Left lung (tissue), 10 donors: ENCODE measurements around the gene C1orf174. TPM values are rescaled to one million over a fixed set of nuclear protein-coding genes. Genes with fewer than 3 reads are reported as not detected.

Source experiments
- ATAC-seq: fragments of 200-7000 bp; cut with Tn5 transposase; one replicate; pipeline ENCODE4 v1.9.1; 2020; ENCODE audit warnings: moderate library complexity
- DNase-seq, 4 donors: peaks; one replicate each; pipeline ENCODE4 v3.0.0-alpha.2; 2013 to 2020
- H3K27ac ChIP-seq, 2 donors: fragments of 200-600 bp; sonication (generic) in 1 of 2; one replicate each; pipeline versions ENCODE4 v1.5.0 to v1.8.0; 2020 to 2021
- H3K27me3 ChIP-seq, 2 donors: fragments of 200-600 bp; sonication (generic) in 1 of 2; one replicate each; pipeline versions ENCODE4 v1.5.0 to v1.8.0; 2020 to 2021
- H3K36me3 ChIP-seq, 2 donors: fragments of 200-600 bp; sonication (generic) in 1 of 2; one replicate each; pipeline versions ENCODE4 v1.5.0 to v1.8.0; 2020 to 2021
- H3K4me1 ChIP-seq, 2 donors: fragments of 200-600 bp; one replicate each; pipeline ENCODE4 v1.8.0; 2021
- H3K4me3 ChIP-seq, 2 donors: fragments of 200-600 bp; sonication (generic) in 1 of 2; one replicate each; pipeline versions ENCODE4 v1.5.0 to v1.8.0; 2020 to 2021; ENCODE audit warnings: mild to moderate bottlenecking in 1 of 2
- H3K9me3 ChIP-seq, 2 donors: fragments of 200-600 bp; sonication (generic) in 1 of 2; one replicate each; pipeline versions ENCODE4 v1.5.0 to v1.8.0; 2020 to 2021
- intact Hi-C, 2 donors: fragments of 100-400 bp; cut with DNase I; formaldehyde crosslinking; loops; one replicate each; pipeline versions ENCODE4 v1.11.2 to v1.14.2; 2022
- polyA plus RNA-seq, 6 donors: library from polyadenylated mRNA; unstranded; fragments of 120-200 nt; gene quantifications; one replicate each; pipeline ENCODE4 v1.2.1, GENCODE V29; 2013; ENCODE audit not compliant: insufficient read length in 6 of 6
- total RNA-seq, 2 donors: library from RNA; stranded (reverse); fragmentation: NEBNext Ultra II Directional; extraction: Animal tissue kit (Norgen Biotek cat#: 25700); gene quantifications; one replicate each; pipeline ENCODE4 v1.2.1, GENCODE V29; 2021
- TF ChIP-seq, protein P1 (sequence below), 2 donors: fragments of 200-600 bp; sonication (generic) in 1 of 2; IDR thresholded peaks; one replicate each; pipeline versions ENCODE4 v1.5.0 to v1.8.0; 2021; ENCODE audit warnings: antibody characterized with exemption in 2 of 2
- donor health status: DM: no; HTN: yes; CAD: no.
- donor health status: DM: no; HTN: no; CAD: no.

Gene C1orf174
- total and polyA plus RNA-seq, 8 donors, result 19.3 to 29.5 (median 24.7) TPM

DNA sequence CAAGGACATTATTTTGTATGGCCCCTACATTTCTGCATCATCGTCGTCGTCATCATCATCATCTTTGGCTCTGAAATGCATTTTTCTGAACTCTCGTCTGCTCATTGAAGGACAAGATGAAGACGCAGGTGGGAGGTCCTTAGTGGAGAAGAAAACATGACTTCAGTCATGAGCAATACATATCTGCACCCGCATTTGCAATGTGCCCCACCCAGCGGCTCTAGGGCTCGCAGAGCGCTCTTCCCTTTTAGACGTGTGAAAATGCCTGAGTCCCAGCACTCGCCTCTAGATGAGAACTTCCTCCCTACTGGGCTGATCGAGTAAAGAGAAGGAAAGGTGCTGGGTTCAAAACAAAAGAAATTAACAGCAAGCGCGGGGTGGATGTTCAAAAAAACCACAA, 10.1 kb downstream of the C1orf174 start:
- intact Hi-C loops, result no loop called here
- Histone ChIP-seq H3K27me3 (no peaks in the 10 kb centered on the region), H3K27ac (no peak overlapping the region), H3K36me3 (peaks cover 0 to 76% of the 10 kb centered on the region in 2 donors), H3K4me1 (peaks cover 0 to 19% of the 10 kb centered on the region in 2 donors), H3K9me3 (no peaks in the 10 kb centered on the region), H3K4me3 (no peak overlapping the region)
- TF ChIP-seq, protein P1, sequence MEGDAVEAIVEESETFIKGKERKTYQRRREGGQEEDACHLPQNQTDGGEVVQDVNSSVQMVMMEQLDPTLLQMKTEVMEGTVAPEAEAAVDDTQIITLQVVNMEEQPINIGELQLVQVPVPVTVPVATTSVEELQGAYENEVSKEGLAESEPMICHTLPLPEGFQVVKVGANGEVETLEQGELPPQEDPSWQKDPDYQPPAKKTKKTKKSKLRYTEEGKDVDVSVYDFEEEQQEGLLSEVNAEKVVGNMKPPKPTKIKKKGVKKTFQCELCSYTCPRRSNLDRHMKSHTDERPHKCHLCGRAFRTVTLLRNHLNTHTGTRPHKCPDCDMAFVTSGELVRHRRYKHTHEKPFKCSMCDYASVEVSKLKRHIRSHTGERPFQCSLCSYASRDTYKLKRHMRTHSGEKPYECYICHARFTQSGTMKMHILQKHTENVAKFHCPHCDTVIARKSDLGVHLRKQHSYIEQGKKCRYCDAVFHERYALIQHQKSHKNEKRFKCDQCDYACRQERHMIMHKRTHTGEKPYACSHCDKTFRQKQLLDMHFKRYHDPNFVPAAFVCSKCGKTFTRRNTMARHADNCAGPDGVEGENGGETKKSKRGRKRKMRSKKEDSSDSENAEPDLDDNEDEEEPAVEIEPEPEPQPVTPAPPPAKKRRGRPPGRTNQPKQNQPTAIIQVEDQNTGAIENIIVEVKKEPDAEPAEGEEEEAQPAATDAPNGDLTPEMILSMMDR (IDR thresholded peaks at IDR 0.05), result no peak
- DNase-seq, result peak in 1 of 4 donors; percentile 31
- peak; percentile 28 for ATAC-seq

DNA sequence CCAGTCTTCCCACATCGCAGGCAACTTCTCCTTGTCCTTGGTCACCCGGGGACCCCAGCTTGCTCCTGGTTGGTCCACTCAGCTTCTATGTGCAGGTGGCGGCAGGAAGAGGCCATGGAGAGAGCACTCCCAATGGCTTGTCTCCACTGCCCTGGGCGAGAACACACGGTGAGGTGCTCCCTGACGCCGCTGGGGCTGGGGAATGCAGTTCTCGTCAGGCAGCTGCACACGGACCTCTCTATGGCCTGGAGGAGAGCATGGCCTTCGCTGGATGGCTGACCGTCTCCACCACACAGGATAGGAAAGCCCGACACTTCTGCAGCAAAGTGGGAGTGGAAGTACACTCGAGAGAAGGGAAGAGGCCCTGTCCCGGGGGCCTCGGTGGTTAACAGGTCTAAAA, 11.8 kb downstream of the C1orf174 start:
- DNase-seq (peak in 1 of 4 donors; percentile 49), ATAC-seq (no peak)
- no peaks in the 10 kb centered on the region for H3K9me3 ChIP-seq
- peaks cover 0 to 19% of the 10 kb centered on the region in 2 donors for H3K4me1 ChIP-seq
- H3K27ac ChIP-seq, result no peak overlapping the region
- TF ChIP-seq, protein P1 (IDR thresholded peaks at IDR 0.05), result no peak
- intact Hi-C loops, result no loop called here
- no peak overlapping the region for H3K4me3 ChIP-seq
- no peaks in the 10 kb centered on the region for H3K27me3 ChIP-seq
- peaks cover 0 to 87% of the 10 kb centered on the region in 2 donors for H3K36me3 ChIP-seq

DNA sequence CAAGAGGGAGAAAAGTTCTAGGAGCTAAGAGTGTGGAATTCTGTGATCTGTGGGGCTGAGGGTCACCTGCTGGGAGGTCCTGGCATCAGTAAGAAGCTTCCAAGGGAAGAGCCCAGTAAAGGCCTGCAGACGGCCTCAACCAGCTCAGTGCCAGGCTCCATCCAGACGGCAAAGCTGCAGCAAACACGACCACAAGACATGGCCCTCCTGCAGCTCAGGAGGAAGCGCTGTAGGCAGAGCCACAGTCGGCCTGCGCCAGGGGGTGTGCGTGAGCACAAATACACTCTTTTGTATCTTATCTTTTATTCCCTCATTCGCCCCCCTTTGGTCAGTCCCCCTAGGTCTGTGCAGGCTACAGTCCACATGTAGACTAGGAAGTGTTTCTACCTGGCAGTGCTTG, 13.4 kb downstream of the C1orf174 start:
- Histone ChIP-seq H3K27me3 (no peaks in the 10 kb centered on the region), H3K4me3 (no peak overlapping the region), H3K27ac (no peak overlapping the region), H3K4me1 (peaks cover 0 to 15% of the 10 kb centered on the region in 2 donors), H3K36me3 (peaks cover 0 to 86% of the 10 kb centered on the region in 2 donors), H3K9me3 (no peaks in the 10 kb centered on the region)
- TF ChIP-seq, protein P1 (IDR thresholded peaks at IDR 0.05), result no peak
- ATAC-seq (no peak), DNase-seq (peak in 1 of 4 donors; percentile 33)
- intact Hi-C loops, result no loop called here

DNA sequence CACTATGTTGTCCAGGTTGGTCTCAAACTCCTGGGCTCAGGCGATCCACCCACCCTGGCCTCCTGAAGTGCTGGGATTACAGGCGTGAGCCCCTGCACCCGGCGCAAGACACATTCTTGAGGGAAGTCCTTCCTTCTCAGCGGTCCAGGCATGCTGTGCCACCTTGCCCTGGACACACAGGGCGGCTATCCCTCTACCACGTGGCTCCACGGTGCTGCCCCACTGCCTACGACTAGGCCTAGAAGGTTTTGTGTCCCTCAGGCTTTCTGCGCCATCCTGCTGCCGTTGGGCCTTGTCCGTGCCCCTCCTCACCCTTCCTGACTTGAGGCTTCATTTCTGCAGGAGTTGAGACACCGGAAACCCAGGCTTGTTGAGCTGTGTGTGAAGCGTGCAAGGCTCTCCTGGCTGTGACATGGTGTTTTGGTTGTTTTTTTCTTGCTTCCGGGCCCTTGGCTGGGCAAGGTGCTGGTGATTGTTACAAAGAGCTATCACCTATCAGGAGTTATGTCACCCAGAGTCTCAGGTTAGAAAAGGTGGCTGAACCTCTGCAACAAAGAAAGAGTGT, 13.9 kb downstream of the C1orf174 start:
- peaks cover 0 to 83% of the 10 kb centered on the region in 2 donors for H3K36me3 ChIP-seq
- H3K4me3 ChIP-seq, result no peak overlapping the region

DNA sequence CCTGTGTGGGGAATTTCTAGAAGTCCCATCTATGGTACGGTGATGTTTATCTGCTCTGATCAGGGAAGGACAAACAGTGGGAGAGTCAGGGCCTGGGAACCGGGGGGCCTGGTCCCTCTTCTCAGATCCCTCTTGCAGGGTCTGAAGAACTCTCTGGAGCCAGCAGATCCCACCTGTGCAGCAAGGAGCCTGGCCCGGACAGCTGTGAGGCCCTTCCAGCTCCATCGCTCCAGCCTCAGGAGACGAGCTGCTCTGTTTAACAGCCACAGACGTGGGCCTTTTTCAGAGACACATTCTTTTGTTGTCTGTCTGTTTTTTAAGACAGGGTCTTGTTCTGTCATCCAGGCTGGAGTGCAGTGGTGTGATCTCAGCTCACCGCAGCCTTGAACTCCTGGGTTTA, 14.5 kb downstream of the C1orf174 start:
- H3K27ac ChIP-seq, result no peak overlapping the region
- peaks cover 0 to 83% of the 10 kb centered on the region in 2 donors for H3K36me3 ChIP-seq
- intact Hi-C loops, result no loop called here
- no peak for ATAC-seq
- no peak overlapping the region for H3K4me3 ChIP-seq
- H3K9me3 ChIP-seq, result no peaks in the 10 kb centered on the region
- DNase-seq, result peak in 1 of 4 donors; percentile 57
- TF ChIP-seq, protein P1 (IDR thresholded peaks at IDR 0.05), result no peak
- H3K27me3 ChIP-seq, result no peaks in the 10 kb centered on the region
- peaks cover 0 to 7% of the 10 kb centered on the region in 2 donors for H3K4me1 ChIP-seq

More for the DNA sequence above, 13.9 kb downstream of the C1orf174 start:
- H3K4me1 ChIP-seq, result peaks cover 0 to 11% of the 10 kb centered on the region in 2 donors
- no peaks in the 10 kb centered on the region for H3K27me3 ChIP-seq
- no peaks in the 10 kb centered on the region for H3K9me3 ChIP-seq
- ATAC-seq (no peak), DNase-seq (peak in 1 of 4 donors; percentile 67)
- TF ChIP-seq, protein P1 (IDR thresholded peaks at IDR 0.05), result no peak
- H3K27ac ChIP-seq, result no peak overlapping the region
- intact Hi-C loops, result no loop called here
